Pancreas (tissue), 10 donors: ENCODE results near the gene KIF3A. TPM values are rescaled to one million over a fixed set of nuclear protein-coding genes. Genes with fewer than 3 reads are reported as not detected.

Experiments used
- ATAC-seq, 4 donors: fragments of 200-7000 bp; cut with Tn5 transposase; one replicate each; pipeline versions ENCODE4 v1.8.0 to v1.9.1; 2020; ENCODE audit warnings: mild to moderate bottlenecking in 4 of 4, moderate library complexity in 4 of 4
- DNase-seq, 6 donors: peaks; one replicate each; pipeline ENCODE4 v3.0.0-alpha.2; 2020
- FAIRE-seq: peaks from 2 replicates; lab custom pipeline; 2012; peaks lifted over from hg19 to GRCh38; lab: Jason Lieb, UNC
- H3K27ac ChIP-seq, 4 donors: fragments of 200-600 bp; sonication (generic); 1 replicate in 3 of 4; 2 replicates in 1 of 4; pipeline versions ENCODE4 v1.5.0 to v1.8.0; 2020
- H3K27me3 ChIP-seq, 4 donors: fragments of 200-600 bp; one replicate each; pipeline ENCODE4 v1.8.0; 2021
- H3K36me3 ChIP-seq, 3 donors: fragments of 200-600 bp; sonication (generic) in 1 of 3; one replicate each; pipeline versions ENCODE4 v1.5.0 to v1.8.0; 2020 to 2021
- H3K4me1 ChIP-seq, 3 donors: fragments of 200-600 bp; one replicate each; pipeline ENCODE4 v1.8.0; 2021
- H3K4me3 ChIP-seq, 4 donors: fragments of 200-600 bp; sonication (generic) in 2 of 4; one replicate each; pipeline versions ENCODE4 v1.5.0 to v1.8.0; 2020 to 2021
- H3K9me3 ChIP-seq, 4 donors: fragments of 200-600 bp; one replicate each; pipeline ENCODE4 v1.8.0; 2021
- WGBS, 2 donors: extraction: QIAGEN DNeasy Blood & Tissue Kit; methylation state at CpG; one replicate each; pipeline ENCODE4 v1.1.7; 2013; 5-methylcytosine and 5-hydroxymethylcytosine counted together
- intact Hi-C, 3 donors: fragments of 100-400 bp; cut with DNase I; formaldehyde crosslinking; loops; one replicate each; pipeline versions ENCODE4 v1.11.1 to v1.14.2; 2022
- polyA plus RNA-seq, 2 donors: library from polyadenylated mRNA; stranded (reverse); fragments of 200-250 nt; gene quantifications; one replicate each; pipeline ENCODE4 v1.2.3, GENCODE V29; 2013
- total RNA-seq, 6 donors: library from RNA; stranded (reverse); fragmentation: NEBNext Ultra II Directional in 4 of 6; extraction: Animal tissue kit (Norgen Biotek cat#: 25700) in 4 of 6; gene quantifications; one replicate each; pipeline versions ENCODE4 v1.2.1 to v1.2.4, GENCODE V29; 2021 to 2023
- TF ChIP-seq, protein P1 (sequence below), 4 donors: fragments of 200-600 bp; sonication (generic) in 3 of 4; IDR thresholded peaks; one replicate each; pipeline versions ENCODE4 v1.5.0 to v1.8.0; 2021; ENCODE audit warnings: antibody characterized with exemption in 4 of 4
- donor health status: healthy with polysubstance abuse.
- donor health status: DM: no; HTN: no; CAD: no; lungs with moderate emphysema.
- donor health status: DM: no; HTN: no; CAD: no.
- donor health status: control.
- donor health status: control.
- donor health status: Bipolar disorder and iron deficiency.
- donor health status: DM: yes; HTN: yes; CAD: no.
- donor health status: DM: no; HTN: no; CAD: no.
- donor health status: DM: no; HTN: no; CAD: no.
- donor health status: DM: yes; HTN: yes; CAD: no.

The KIF3A gene
- total and polyA plus RNA-seq, 8 donors = 2.4 to 6.3 (median 4.1) TPM

DNA sequence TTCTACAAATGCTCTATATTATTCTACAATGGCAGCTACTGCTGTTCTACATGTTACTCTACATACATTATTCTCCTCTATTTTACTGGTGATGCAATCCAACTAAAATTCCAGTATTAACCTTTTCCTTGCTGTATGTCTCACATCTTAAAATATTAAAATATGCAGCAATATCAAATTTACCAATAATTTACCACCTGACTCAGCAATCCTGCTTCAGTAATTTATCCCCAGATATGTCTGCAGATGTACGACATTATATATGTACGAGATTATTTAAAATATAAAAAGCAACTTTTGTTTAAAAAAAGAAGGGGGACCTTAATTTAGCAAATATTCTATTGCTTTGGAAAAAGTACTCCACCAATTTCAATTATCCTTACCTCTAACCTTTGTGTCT is 11.6 kb downstream of the KIF3A start:
- FAIRE-seq = no peak
- Histone ChIP-seq H3K36me3 (no peaks in the 10 kb centered on the region), H3K27ac (no peak overlapping the region), H3K27me3 (no peaks in the 10 kb centered on the region), H3K9me3 (no peaks in the 10 kb centered on the region), H3K4me3 (no peak overlapping the region), H3K4me1 (no peaks in the 10 kb centered on the region)
- DNase-seq = no peak
- intact Hi-C loops = no loop called here
- TF ChIP-seq, protein P1, sequence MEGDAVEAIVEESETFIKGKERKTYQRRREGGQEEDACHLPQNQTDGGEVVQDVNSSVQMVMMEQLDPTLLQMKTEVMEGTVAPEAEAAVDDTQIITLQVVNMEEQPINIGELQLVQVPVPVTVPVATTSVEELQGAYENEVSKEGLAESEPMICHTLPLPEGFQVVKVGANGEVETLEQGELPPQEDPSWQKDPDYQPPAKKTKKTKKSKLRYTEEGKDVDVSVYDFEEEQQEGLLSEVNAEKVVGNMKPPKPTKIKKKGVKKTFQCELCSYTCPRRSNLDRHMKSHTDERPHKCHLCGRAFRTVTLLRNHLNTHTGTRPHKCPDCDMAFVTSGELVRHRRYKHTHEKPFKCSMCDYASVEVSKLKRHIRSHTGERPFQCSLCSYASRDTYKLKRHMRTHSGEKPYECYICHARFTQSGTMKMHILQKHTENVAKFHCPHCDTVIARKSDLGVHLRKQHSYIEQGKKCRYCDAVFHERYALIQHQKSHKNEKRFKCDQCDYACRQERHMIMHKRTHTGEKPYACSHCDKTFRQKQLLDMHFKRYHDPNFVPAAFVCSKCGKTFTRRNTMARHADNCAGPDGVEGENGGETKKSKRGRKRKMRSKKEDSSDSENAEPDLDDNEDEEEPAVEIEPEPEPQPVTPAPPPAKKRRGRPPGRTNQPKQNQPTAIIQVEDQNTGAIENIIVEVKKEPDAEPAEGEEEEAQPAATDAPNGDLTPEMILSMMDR (IDR thresholded peaks at IDR 0.05) = no peak
- no peak for ATAC-seq
- WGBS, 2 donors = 96 to 97% methylated on average over 2 of the region's 2 CpGs

DNA sequence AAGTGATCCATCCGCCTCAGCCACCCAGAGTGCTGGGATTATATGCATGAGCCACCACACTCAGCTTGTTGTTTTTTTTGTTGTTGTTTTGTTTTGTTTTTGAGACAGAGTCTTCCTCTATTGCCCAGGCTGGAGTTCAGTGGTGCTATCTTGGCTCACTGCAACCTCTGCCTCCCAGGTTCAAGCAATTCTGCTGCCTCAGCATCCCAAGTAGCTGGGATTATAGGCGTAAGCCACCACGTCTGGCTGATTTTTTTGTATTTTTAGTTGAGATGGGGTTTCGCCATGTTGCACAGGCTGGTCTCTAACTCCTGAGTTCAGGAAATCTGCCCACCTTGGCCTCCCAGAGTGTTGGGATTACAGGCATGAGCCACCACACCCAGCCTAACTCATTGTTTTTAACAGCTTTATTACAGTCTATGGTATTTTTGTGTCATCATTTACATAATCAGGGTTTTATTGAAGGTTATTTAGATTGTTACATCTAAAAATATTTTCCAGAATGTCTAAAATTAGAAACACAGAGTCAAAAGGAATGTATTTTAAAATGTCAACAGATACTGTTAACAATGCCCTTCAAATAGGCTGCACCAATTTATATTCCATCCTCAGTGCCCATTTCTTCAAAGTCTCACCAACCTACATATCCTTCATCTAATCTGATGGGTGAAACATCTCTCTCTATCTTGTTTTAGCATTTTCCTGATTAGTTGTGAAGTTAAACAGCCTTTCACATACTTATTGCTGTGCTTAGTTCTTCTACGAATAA is 18.6 kb downstream of the KIF3A start:
- Histone ChIP-seq H3K9me3 (no peaks in the 10 kb centered on the region), H3K36me3 (no peaks in the 10 kb centered on the region), H3K27me3 (no peaks in the 10 kb centered on the region), H3K4me1 (no peaks in the 10 kb centered on the region), H3K4me3 (no peak overlapping the region), H3K27ac (no peak overlapping the region)
- FAIRE-seq (no peak), ATAC-seq (no peak), DNase-seq (no peak)
- WGBS, 2 donors = 93 to 95% methylated on average over 5 of the region's 5 CpGs
- TF ChIP-seq, protein P1 (IDR thresholded peaks at IDR 0.05) = no peak
- intact Hi-C loops = no loop called here

DNA sequence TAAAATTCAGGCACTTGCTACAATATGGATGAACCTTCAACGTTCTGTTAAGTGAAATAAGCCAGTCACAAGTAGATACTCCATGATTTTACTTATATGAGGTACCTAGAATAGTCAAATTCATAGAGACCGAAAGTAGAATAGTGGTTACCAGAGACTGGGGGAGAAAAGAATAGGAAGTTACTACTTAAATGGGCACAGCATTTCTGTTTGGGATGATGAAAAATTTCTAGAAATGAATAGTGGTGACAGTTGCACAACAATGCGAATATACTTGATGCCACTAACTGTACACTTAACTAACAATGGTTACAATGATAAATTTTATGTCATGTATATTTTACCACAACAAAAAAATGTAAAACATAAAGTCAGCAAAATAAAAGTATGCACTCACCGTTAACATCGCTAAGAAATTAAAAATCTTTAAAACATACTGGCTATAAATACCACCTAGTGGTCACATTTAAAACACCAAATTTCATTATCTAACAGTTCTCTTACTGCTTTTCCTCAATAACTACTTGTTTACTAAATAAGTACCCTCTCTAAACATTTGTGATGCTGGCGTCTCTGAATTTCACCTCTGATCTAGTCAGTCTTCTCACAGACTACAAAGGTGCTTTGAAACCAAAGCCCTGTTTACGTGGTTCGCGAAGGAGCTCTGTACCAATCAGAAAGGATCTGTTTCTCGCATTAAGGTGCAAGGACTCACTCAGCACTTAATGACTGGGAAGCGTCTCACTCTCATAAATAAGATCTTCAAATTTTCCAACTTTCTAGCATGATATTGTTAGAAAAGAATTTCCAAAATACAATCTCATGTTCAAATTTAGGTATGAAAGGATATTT is 22.7 kb downstream of the KIF3A start:
- peak in 2 of 4 donors; percentile 31 to 41 for ATAC-seq
- no peaks in the 10 kb centered on the region for H3K4me1 ChIP-seq
- no peaks in the 10 kb centered on the region for H3K9me3 ChIP-seq
- no peak overlapping the region for H3K27ac ChIP-seq
- no peaks in the 10 kb centered on the region for H3K36me3 ChIP-seq
- whole genome bisulfite sequencing, 2 donors = 57 to 66% methylated on average over 11 of the region's 11 CpGs
- TF ChIP-seq, protein P1 (IDR thresholded peaks at IDR 0.05) = peak in 3 of 4 donors; percentile 16 to 43 (median 36)
- no peaks in the 10 kb centered on the region for H3K27me3 ChIP-seq
- H3K4me3 ChIP-seq = no peak overlapping the region
- FAIRE-seq = peak; percentile 82
- DNase-seq = no peak
- intact Hi-C loops = no loop called here

DNA sequence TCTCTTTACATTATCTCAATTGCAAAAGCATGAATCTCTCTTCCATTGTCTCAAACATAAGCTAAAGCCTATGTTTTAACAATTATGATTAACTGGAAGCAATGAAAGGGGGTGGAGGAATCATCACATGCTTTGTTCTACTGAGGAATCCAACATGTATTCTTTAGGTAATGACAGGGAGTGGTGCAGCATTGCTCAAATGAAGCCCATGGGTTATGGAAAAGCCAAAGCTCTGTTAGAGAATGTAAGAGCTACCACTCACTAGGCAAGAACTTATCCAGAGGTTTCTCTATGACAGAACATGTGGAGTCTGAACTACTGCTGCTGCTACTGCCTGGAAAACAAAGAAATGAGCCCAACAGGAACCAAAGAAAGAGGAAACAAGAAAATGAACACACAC is 28.7 kb downstream of the KIF3A start:
- Histone ChIP-seq H3K27me3 (no peaks in the 10 kb centered on the region), H3K36me3 (peaks cover 0 to 4% (median 0%) of the 10 kb centered on the region in 3 donors), H3K27ac (no peak overlapping the region), H3K4me1 (no peaks in the 10 kb centered on the region), H3K4me3 (no peak overlapping the region), H3K9me3 (no peaks in the 10 kb centered on the region)
- intact Hi-C loops = no loop called here
- FAIRE-seq = no peak
- TF ChIP-seq, protein P1 (IDR thresholded peaks at IDR 0.05) = no peak
- ATAC-seq = no peak
- DNase-seq = no peak
